OCI-LY1 (cell line): ENCODE data around the gene MYO10.

Experiments used
- H2AFZ ChIP-seq: fragments of 200-600 bp; sonication (generic), shearing (Covaris generic); 2 replicates; pipeline ENCODE4 v1.6.0; 2014; ENCODE audit warnings: antibody characterized with exemption, mild to moderate bottlenecking, low read length
- H3F3A ChIP-seq: fragments of 200-600 bp; sonication (generic), shearing (Covaris generic); 2 replicates; pipeline ENCODE4 v1.6.0; 2014; ENCODE audit warnings: mild to moderate bottlenecking, antibody characterized with exemption, low read length, moderate library complexity; ENCODE audit not compliant: insufficient read depth
- H3K27ac ChIP-seq: fragments of 200-600 bp; sonication (generic); 2 replicates; pipeline ENCODE4 v1.5.1; 2014; ENCODE audit warnings: low read length, mixed run types, mild to moderate bottlenecking, low read depth; ENCODE audit not compliant: poor library complexity, severe bottlenecking
- H3K27me3 ChIP-seq: fragments of 200-600 bp; sonication (generic); 2 replicates; pipeline ENCODE4 v1.6.0; 2014; ENCODE audit warnings: antibody characterized with exemption, mild to moderate bottlenecking, low read length, moderate library complexity; ENCODE audit not compliant: insufficient read depth
- H3K36me3 ChIP-seq: fragments of 200-600 bp; sonication (generic); 2 replicates; pipeline ENCODE4 v1.6.1; 2014; ENCODE audit warnings: mild to moderate bottlenecking, antibody characterized with exemption, low read length, moderate library complexity, mixed read lengths; ENCODE audit not compliant: insufficient read depth
- H3K4me1 ChIP-seq: fragments of 200-600 bp; sonication (generic); 2 replicates; pipeline ENCODE4 v1.5.1; 2014; ENCODE audit warnings: mild to moderate bottlenecking, low read length, moderate library complexity; ENCODE audit not compliant: insufficient read depth, severe bottlenecking
- H3K4me2 ChIP-seq: fragments of 200-600 bp; sonication (generic), shearing (Covaris generic); 2 replicates; pipeline ENCODE4 v1.6.1; 2014; ENCODE audit warnings: low read length
- H3K4me3 ChIP-seq: fragments of 200-600 bp; sonication (generic); 2 replicates; pipeline ENCODE4 v1.5.1; 2014; ENCODE audit warnings: low read length, low read depth, mild to moderate bottlenecking, mixed read lengths; ENCODE audit not compliant: poor library complexity, severe bottlenecking
- H3K79me2 ChIP-seq: fragments of 200-600 bp; shearing (Covaris generic); 2 replicates; pipeline ENCODE4 v1.6.1; 2016; ENCODE audit warnings: mixed run types, low read length, mixed read lengths; ENCODE audit not compliant: insufficient read depth
- H3K9ac ChIP-seq: fragments of 200-600 bp; sonication (generic), shearing (Covaris generic); 2 replicates; pipeline ENCODE4 v1.6.1; 2014; ENCODE audit warnings: mild to moderate bottlenecking, low read length, mixed read lengths
- H3K9me2 ChIP-seq: fragments of 200-600 bp; sonication (generic), shearing (Covaris generic); 2 replicates; pipeline ENCODE4 v1.6.1; 2014; ENCODE audit warnings: low read depth, mild to moderate bottlenecking, low read length, mixed read lengths
- H3K9me3 ChIP-seq: fragments of 200-600 bp; shearing (Covaris generic); 2 replicates; pipeline ENCODE4 v1.6.1; 2014; ENCODE audit warnings: low read length, mixed read lengths
- H4K20me1 ChIP-seq: fragments of 200-600 bp; sonication (generic), shearing (Covaris generic); 2 replicates; pipeline ENCODE4 v1.6.0; 2016; ENCODE audit warnings: mild to moderate bottlenecking, low read length; ENCODE audit not compliant: insufficient read depth
- EZH2 ChIP-seq: fragments of 200-600 bp; sonication (generic), shearing (Covaris generic); IDR thresholded peaks from 2 replicates; pipeline ENCODE4 v1.8.0; 2017; ENCODE audit warnings: borderline replicate concordance, mixed run types, mild to moderate bottlenecking, antibody characterized with exemption, low read length, moderate library complexity, mixed read lengths
- TF ChIP-seq, protein P1 (sequence below): fragments of 200-600 bp; sonication (generic), shearing (Covaris generic); IDR thresholded peaks from 2 replicates; pipeline ENCODE4 v1.5.1; 2017; ENCODE audit warnings: mild to moderate bottlenecking, antibody characterized with exemption, low read length, moderate library complexity, mixed read lengths

MYO10 gene

DNA sequence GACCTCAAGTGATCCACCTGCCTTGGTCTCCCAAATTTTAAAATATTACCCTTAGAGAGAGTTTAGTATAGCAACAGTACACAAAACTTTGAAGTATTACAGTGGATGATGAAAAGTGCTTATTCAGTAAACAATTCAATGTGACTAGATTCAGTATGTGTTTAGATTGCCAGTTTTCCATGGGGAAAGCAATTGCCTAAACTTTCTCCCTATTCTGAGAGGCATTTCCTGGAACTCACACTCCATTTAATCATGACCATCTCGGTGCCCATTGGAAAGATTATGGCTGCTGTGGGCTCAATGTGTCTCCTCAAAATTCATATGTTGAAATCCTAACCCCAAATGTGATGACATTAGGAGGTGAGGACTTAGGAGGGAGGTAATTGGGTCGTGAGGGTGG is 38.9 kb upstream of the MYO10 start:
- Histone ChIP-seq H3K36me3 (no peaks in the 10 kb centered on the region), H3K4me2 (no peak overlapping the region), H3F3A (no peaks in the 10 kb centered on the region), H3K27me3 (no peaks in the 10 kb centered on the region), H3K79me2 (no peaks in the 10 kb centered on the region), H3K4me3 (no peak overlapping the region), H3K9ac (no peak overlapping the region), H2AFZ (no peak overlapping the region), H3K9me2 (no peaks in the 10 kb centered on the region), H3K27ac (no peak overlapping the region), H3K4me1 (no peaks in the 10 kb centered on the region), H4K20me1 (no peaks in the 10 kb centered on the region), H3K9me3 (no peaks in the 10 kb centered on the region)
- TF ChIP-seq, protein P1, sequence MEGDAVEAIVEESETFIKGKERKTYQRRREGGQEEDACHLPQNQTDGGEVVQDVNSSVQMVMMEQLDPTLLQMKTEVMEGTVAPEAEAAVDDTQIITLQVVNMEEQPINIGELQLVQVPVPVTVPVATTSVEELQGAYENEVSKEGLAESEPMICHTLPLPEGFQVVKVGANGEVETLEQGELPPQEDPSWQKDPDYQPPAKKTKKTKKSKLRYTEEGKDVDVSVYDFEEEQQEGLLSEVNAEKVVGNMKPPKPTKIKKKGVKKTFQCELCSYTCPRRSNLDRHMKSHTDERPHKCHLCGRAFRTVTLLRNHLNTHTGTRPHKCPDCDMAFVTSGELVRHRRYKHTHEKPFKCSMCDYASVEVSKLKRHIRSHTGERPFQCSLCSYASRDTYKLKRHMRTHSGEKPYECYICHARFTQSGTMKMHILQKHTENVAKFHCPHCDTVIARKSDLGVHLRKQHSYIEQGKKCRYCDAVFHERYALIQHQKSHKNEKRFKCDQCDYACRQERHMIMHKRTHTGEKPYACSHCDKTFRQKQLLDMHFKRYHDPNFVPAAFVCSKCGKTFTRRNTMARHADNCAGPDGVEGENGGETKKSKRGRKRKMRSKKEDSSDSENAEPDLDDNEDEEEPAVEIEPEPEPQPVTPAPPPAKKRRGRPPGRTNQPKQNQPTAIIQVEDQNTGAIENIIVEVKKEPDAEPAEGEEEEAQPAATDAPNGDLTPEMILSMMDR, result no peak
- TF ChIP-seq EZH2, result no peak

DNA sequence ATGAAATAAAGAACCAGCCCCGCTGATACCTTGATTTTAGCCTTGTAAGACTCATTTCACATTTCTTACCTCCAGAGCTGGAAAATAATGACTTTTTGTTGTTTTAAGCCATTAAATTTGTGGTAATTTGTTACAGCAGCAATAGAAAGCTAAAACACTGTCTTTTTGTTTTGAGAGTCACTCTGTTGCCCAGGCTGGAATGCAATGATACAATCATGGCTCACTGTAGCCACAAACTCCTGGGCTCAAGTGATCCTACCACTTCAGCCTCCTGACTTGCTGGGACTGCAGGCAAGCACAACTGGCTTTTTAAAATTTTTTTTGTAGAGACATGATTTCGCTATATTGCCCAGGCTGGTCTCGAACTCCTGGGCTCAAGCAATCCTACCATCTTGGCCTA is 34.7 kb upstream of the MYO10 start:
- H3K4me2 ChIP-seq, result no peak overlapping the region
- H3K9me2 ChIP-seq, result no peaks in the 10 kb centered on the region
- no peak overlapping the region for H3K27ac ChIP-seq
- H3K27me3 ChIP-seq, result no peaks in the 10 kb centered on the region
- no peak overlapping the region for H3K9ac ChIP-seq
- H3F3A ChIP-seq, result no peaks in the 10 kb centered on the region
- TF ChIP-seq, protein P1, result no peak
- no peak for TF ChIP-seq EZH2
- H4K20me1 ChIP-seq, result no peaks in the 10 kb centered on the region
- H3K4me1 ChIP-seq, result no peaks in the 10 kb centered on the region
- H3K36me3 ChIP-seq, result no peaks in the 10 kb centered on the region
- H3K79me2 ChIP-seq, result no peaks in the 10 kb centered on the region
- no peak overlapping the region for H3K4me3 ChIP-seq
- H2AFZ ChIP-seq, result no peak overlapping the region
- no peaks in the 10 kb centered on the region for H3K9me3 ChIP-seq

DNA sequence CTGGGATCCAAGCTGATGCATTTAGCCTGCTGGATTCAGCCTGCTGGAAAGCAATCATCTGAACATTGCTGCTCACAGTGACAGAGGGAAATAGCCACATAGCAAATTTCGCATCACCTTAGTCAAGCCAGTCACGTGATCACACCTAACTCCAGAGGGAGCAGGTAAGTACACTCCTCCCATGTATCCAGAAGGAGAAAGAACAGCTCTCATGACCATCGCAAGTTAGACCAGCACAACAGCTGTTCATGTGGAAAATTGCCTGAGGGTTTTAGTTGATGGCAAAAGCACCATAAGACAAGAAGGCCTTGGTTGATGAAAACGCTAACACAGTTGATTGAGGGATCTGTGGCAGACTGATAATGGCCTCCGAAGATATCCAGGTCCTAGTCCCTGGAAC is 34.2 kb upstream of the MYO10 start:
- no peak overlapping the region for H2AFZ ChIP-seq
- H3K4me3 ChIP-seq, result no peak overlapping the region
- no peaks in the 10 kb centered on the region for H3K27me3 ChIP-seq
- H3K9ac ChIP-seq, result no peak overlapping the region
- H3K9me3 ChIP-seq, result no peaks in the 10 kb centered on the region
- H3K9me2 ChIP-seq, result no peaks in the 10 kb centered on the region
- no peak overlapping the region for H3K4me2 ChIP-seq
- H3F3A ChIP-seq, result no peaks in the 10 kb centered on the region
- H4K20me1 ChIP-seq, result no peaks in the 10 kb centered on the region
- no peaks in the 10 kb centered on the region for H3K4me1 ChIP-seq
- H3K27ac ChIP-seq, result no peak overlapping the region
- H3K79me2 ChIP-seq, result no peaks in the 10 kb centered on the region
- TF ChIP-seq, protein P1, result no peak
- TF ChIP-seq EZH2, result no peak
- H3K36me3 ChIP-seq, result no peaks in the 10 kb centered on the region
